Measurements from ENCODE around the gene TMOD3.

The TMOD3 gene

DNA sequence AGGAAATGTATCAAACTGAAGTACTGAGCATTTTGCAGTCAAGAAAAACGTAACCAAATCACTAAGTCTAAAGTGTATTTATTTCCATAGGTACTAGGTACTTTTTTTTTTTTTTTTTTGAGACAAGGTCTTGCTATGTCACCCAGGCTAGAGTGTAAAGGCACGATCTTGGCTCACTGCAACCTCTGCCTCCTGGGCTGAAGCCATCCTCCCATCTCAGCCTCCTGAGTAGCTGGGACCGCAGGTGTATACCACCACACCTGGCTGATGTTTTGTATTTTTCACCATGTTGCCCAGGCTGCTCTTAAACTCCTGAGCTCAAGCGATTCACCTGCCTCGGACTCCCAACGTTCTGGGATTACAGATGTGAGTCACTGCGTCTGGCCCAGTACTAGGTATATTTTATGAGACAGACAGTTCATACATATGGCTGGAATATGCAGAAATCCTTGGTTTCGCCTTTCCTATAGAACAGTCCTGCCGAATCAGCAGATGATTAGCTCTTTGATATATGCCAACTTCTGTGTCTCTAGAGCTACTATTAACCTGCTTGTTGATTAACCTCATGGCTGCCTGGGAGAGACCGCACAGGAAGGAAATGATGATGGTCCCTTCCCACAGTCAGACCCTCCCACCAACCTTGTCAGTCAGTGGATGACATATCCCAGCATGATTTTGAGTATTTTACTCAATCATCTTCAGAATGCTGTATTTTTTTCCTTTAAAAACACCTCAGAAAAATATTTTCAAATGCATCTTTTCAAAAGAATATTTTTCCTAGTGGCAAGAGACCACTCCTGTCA is 32.3 kb downstream of the TMOD3 start:
- in situ Hi-C loops (cut with MboI; ENCODE audit: low pct_unique_long_range_greater_than_20kb, low sequenced_read_pairs, unreplicated experiment): no loop called here
- no peak for DNase-seq (ENCODE audit: low spot score)
- TF ChIP-seq, protein P1, sequence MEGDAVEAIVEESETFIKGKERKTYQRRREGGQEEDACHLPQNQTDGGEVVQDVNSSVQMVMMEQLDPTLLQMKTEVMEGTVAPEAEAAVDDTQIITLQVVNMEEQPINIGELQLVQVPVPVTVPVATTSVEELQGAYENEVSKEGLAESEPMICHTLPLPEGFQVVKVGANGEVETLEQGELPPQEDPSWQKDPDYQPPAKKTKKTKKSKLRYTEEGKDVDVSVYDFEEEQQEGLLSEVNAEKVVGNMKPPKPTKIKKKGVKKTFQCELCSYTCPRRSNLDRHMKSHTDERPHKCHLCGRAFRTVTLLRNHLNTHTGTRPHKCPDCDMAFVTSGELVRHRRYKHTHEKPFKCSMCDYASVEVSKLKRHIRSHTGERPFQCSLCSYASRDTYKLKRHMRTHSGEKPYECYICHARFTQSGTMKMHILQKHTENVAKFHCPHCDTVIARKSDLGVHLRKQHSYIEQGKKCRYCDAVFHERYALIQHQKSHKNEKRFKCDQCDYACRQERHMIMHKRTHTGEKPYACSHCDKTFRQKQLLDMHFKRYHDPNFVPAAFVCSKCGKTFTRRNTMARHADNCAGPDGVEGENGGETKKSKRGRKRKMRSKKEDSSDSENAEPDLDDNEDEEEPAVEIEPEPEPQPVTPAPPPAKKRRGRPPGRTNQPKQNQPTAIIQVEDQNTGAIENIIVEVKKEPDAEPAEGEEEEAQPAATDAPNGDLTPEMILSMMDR (IDR thresholded peaks at IDR 0.05; ENCODE audit: extremely low read depth, insufficient read depth, missing control alignments): no peak

DNA sequence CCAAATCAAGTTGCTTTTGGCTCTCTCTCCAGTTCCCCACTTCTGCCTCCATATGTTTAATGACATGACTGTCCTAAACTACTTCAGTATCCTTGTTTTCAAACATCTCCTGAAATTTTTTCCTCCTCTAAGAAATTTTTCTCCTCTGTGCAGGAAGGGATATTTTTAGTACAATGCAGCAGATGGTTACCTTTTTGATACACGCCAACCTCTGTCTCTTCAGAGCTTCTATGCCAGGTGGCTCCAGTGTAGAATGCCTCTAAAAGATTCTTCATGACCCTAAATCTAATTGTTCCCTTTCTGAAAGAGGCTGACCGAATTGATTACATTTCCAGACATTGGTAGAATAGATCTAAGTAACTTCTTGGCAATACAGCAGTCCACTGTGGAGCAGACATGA is 33.7 kb downstream of the TMOD3 start:
- in situ Hi-C loops (cut with MboI; ENCODE audit: low pct_unique_long_range_greater_than_20kb, low sequenced_read_pairs, unreplicated experiment): no loop called here
- no peak for DNase-seq (ENCODE audit: low spot score)
- TF ChIP-seq, protein P1 (IDR thresholded peaks at IDR 0.05; ENCODE audit: extremely low read depth, insufficient read depth, missing control alignments): no peak

DNA sequence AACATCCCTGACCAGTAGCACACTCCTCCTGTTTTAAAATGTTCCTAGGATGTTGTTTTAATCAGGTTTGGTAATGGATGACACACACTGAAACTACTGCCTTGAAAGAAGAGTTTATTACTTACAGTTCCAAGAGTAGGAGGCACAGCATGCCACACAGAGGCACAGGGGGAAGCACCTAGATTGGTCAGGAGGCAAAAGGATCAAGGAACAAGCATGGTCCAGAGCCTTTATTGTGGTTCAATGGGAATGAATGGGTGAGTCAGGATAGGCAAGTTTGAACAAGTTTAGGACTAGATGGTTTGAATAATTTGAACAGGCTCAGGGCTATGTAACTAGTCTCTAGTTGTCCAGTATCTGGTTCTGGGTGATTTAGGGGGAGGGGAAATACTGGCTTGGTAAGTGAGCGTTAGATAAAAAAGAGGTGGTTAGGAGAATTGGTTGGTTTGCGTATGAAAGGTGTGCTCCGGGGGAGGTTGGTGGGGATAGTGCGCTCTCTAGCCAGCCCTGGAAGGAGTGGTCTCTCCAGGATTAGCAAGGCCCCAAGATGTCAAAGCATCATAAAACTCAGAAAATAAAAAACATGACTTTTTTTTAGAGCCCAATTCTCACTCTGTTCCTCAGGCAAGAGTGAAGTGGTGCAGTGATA is 35.1 kb downstream of the TMOD3 start:
- TF ChIP-seq, protein P1 (IDR thresholded peaks at IDR 0.05; ENCODE audit: extremely low read depth, insufficient read depth, missing control alignments): no peak
- in situ Hi-C loops (cut with MboI; ENCODE audit: low pct_unique_long_range_greater_than_20kb, low sequenced_read_pairs, unreplicated experiment): no loop called here
- no peak for DNase-seq (ENCODE audit: low spot score)

DNA sequence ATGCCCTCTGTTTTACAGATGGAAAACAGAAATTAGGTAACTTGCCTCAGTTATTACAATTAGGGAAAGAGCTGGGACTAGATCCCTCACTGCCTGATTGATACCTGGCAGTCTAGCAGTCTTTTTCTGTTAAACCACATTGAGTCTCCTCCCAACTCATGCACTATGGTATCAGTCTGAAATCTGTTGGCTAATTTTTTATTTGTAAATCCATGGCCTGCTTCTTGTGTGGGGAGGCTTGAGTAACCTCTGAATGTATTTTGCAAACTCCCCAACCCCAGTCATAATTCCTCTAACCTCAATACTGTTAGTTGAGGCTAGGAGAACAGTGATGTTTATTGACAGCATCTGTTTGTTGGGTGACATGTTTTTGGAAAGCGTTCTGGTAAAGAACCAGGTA is 35.9 kb downstream of the TMOD3 start:
- in situ Hi-C loops (cut with MboI; ENCODE audit: low pct_unique_long_range_greater_than_20kb, low sequenced_read_pairs, unreplicated experiment): no loop called here
- DNase-seq (ENCODE audit: low spot score): no peak

DNA sequence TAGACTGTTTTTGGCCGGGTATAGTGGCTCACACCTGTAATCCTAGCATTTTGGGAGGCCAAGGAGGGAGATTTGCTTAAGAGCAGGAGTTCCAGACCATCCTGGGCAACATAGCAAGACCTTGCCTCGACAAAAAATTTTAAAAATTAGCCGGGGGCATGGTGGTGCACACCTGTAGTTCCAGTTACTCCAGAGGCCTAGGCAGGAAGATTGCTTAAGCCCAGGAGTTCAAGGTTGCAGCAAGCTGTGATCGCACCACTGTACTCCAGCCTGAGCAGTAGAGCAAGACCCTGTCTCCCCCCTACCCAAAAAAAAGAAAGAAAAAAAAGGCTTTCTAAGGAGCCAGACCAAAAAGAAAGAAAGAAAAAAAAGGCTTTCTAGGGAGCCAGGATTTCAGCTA is 36.7 kb downstream of the TMOD3 start:
- TF ChIP-seq, protein P1 (IDR thresholded peaks at IDR 0.05; ENCODE audit: extremely low read depth, insufficient read depth, missing control alignments): no peak
- no peak for DNase-seq (ENCODE audit: low spot score)
- in situ Hi-C loops (cut with MboI; ENCODE audit: low pct_unique_long_range_greater_than_20kb, low sequenced_read_pairs, unreplicated experiment): no loop called here

More for the DNA sequence above, 35.9 kb downstream of the TMOD3 start:
- TF ChIP-seq, protein P1 (IDR thresholded peaks at IDR 0.05; ENCODE audit: extremely low read depth, insufficient read depth, missing control alignments): no peak

DNA sequence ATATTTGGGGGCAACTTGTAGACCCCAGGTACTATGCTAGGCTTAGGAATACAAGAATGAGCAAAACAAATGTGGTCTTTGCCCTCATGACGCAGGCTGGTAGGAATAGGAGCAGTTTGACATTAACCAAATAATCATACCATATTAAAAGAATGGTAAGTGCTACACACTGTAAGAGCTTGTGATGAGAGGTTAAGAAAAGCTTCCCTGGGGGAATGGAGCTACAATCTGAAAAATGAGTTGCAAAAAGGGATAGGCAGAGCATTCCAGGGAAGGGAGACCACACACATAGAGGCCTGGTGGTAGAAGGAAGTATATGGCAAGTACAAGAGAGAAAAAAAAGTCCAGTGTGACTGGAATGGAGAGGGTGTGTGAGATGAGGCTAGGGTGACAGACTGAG is 37.3 kb downstream of the TMOD3 start:
- no peak for DNase-seq (ENCODE audit: low spot score)
- in situ Hi-C loops (cut with MboI; ENCODE audit: low pct_unique_long_range_greater_than_20kb, low sequenced_read_pairs, unreplicated experiment): no loop called here
- TF ChIP-seq, protein P1 (IDR thresholded peaks at IDR 0.05; ENCODE audit: extremely low read depth, insufficient read depth, missing control alignments): no peak
